ENCODE data around the gene DTWD1.
"Not testable (repeated sequence)": the region's sequence is repeated elsewhere in the genome, so short reads cannot be mapped to it uniquely, and the experiment has no call there.

DTWD1 gene

DNA sequence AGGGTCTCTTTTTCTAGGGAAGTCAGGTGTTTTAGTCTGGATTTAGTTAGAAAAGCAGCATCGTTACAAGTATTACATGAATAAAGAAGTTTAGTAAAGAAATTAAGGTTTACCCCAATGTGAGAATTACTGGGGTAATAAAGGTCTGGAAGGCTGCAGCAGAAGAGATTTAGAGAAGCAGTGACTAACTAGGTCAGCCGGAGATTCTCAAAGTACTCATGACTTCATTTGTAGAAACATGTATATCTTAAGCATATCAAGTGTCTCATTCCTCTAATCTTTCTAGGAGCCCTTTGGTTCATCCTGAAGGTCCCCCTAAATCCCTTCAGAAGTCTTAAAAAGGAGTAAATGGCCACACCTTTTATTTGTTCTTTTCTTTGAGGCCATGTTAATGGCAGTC, 26.0 kb downstream of the DTWD1 start:
- no peak for FAIRE-seq

DNA sequence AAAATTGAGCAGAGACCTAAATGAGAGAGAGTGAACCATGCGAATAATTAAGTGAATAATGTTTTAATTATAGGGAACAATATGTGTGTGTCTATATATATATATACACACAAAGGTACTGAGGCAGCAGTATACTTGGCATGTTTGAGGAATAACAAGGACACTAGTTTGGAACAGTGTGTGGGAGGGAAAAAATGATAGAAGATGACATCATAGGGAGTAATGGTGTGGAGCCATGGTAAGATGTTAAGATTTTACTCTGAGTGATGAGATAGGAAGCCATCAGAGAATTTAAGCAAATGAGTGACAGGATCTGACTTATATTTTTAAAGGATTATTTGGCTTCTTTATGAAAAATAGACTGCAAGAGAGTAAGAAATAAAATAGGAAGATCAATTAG, 29.1 kb downstream of the DTWD1 start:
- FAIRE-seq = no peak

DNA sequence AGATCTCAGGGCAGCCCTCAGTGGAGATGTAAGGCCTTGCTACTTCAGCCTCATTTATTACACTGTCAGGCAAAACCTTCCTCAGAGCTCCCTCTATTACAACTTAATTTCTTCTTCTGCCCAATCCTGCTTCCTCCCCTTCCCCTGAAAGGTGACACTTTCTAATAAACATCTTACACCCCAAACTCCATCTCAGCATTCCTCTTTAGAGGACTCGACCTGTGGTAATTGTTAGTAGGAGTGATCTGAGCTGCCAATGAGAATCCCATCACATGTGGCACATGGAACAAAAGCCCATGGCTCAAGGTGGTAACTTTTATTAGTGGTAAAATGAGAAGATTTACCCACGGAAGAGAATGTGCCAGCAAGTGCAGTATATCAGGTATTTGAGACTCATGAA, 29.8 kb downstream of the DTWD1 start:
- no peak for FAIRE-seq

GRCh38 chr15:49652922-49653321, 32.1 kb downstream of the DTWD1 start:
- FAIRE-seq = no peak

DNA sequence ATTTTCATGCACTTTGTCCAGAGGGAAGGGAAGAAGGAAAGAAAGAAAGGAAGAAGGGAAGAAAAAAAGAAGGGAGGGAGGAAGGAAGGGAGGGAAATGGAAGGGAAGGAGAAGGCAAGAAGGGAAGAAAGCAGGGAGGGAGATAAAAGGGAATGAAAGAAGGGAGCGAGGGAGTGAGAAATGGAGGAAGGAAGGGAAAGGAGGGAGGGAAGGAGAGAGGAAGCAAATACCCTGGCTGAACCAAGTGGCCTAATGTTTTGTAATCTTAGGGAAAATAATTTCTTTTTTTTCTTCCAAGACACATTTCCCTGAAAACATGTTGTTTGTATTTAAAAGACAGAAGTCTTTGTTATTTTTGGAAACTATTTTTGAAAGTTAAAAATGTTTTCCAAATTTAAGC, 35.9 kb downstream of the DTWD1 start:
- FAIRE-seq = no peak

- FAIRE-seq = no peak
These were observed 43.9 kb downstream of the DTWD1 start for GRCh38 chr15:49664716-49665115.

GRCh38 chr15:49666486-49666885, 45.6 kb downstream of the DTWD1 start:
- FAIRE-seq = not testable (repeated sequence)

GRCh38 chr15:49669288-49669687, 48.4 kb downstream of the DTWD1 start:
- FAIRE-seq = no peak

DNA sequence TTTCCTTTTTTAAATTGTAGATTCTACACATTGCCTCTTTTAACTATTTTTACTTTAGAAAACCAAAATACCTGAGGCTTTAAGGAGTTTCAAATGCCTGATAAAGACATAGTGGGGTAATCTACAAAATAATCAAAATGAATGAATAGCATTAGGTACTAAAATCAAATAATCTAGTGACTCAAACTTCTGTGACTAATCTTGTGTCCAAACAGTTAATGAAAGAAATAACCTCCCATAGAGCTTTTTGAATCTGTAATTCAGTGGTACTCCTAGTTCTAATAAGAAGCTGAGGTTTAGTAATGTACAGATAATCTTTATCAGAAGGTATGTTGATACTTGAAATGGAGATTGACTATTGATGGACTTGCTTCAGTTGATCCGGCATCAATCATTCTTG, 53.0 kb downstream of the DTWD1 start:
- no peak for FAIRE-seq

DNA sequence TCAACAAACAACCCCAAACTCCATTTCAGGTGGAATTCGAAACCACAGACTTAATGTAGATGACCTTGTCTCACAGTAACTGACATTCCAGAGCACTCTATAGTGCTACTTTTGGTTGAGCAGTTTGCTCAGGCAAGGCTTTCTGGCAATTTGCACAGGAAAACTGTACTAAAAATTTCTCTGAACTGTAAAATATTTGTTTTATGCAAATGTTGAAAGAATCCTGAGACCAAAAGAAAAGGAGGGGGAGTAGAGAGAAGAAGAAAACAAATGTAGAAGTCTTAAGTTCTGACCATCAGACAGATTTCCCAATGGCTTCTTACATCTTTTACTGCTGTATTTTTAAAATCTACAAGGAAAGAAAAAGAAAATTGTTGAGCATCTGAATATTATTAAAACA, 53.5 kb downstream of the DTWD1 start:
- no peak for FAIRE-seq

- no peak for FAIRE-seq
These were observed 54.2 kb downstream of the DTWD1 start for GRCh38 chr15:49675041-49675440.

DNA sequence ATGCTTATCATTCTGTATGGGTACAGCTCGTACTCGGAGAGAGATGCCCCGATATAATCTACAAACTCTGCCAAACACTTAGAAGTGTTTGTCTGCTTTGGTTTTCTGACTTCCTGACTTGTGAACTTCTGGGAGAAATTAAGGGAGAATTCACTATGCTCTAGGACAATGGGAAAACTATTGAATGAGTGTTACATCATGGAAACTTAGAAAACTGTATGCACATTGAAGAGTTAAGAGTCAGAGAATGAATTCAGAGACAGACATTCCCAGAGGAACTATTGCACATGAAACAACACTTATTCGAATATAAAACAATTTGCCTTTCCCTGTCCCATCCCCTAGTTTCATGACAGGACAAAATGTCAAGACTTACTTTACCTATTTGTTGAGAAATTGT, 57.8 kb downstream of the DTWD1 start:
- no peak for FAIRE-seq

DNA sequence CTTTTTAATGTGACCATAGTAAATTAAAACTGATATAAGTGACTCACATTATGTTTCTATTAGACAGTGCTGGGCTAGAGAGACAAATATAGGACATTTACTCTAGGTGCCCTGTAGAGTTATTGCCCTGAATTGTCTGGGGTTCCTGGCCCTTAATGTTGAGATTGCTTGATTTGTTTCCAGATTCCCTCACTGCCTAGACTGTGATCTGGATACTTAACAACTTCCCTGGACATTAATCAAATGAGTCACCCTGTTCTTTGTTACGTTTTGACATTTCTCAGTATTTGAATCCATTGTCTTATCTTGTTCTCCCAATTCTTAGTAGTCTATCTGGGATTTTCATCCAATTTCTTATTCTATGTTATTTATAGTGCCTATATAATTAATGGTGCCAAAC, 65.8 kb downstream of the DTWD1 start:
- no peak for FAIRE-seq

DNA sequence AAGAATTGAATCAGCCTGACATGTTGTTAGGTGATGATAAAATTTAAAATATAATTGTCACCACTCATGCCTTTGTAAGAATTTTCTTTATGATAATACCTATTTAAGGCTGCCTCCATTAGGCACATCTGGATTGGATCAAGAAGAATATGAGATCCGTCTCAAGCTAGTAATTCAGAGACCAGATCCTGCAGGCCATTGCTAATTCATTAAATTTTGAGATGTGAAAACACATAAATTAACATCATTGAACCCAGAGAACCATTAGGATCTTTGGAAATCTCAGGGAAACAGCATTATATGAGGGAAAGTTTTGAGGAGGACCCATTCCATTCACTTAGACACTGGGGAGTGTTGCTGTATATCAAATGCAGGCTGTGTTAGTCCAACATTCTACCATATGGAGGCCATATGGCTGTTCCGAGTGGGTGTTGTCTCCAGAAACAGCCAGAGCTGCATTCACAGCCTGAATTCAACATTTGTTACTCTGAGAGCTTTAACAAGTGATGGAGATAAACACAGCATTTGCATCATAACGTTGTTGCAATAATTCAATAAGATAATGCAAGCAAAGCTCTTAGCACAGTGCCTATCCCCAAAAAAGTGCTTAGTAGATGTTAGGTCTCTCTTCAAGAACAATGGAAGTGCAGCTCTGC, 67.4 kb downstream of the DTWD1 start:
- FAIRE-seq = no peak

DNA sequence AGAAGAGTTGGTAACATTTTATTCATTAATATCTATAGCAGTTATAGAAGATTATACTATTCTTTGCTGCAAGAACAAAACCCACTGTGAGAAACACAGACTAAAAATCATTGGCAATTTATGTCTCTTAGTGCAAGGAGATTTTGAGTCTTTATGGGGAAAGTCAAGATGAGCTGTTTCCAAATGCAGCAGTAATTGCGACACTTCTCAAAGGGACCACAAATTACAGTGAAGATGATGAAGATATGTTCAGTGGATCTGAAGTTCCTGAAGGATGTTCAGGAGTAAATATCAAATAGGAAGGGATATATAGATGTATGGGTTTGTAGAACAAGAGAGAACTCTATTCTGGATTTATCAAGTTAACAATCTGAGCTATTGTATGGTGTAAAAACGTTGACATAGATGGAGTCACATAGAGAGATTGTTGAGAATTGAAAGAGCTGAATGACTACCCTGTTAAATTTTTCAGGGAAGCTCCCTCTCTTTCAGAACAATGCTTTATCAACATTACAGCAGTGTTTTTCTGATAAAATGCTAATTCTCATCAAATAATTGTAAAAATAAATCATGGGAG, 71.8 kb downstream of the DTWD1 start:
- no peak for FAIRE-seq

DNA sequence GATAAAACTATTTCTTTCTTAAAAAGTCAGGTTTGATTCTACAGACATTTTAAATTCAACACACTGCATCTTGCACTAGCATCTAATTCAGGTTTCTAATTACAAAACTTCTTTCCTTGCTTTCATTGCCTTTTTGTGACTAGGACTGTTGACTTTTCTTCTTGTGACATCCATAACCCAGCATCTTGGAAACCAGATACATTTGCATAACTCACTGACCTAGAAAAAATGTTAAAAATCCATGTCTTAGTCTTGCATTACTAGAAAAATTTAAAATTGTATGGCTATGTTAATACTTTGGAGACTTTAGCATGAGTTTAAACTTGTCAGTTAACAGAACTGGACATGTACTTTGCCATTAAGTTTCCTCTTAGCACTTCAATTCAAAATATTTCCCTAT, 72.7 kb downstream of the DTWD1 start:
- no peak for FAIRE-seq

- FAIRE-seq = no peak
These were observed 75.6 kb downstream of the DTWD1 start for GRCh38 chr15:49696433-49696832.

DNA sequence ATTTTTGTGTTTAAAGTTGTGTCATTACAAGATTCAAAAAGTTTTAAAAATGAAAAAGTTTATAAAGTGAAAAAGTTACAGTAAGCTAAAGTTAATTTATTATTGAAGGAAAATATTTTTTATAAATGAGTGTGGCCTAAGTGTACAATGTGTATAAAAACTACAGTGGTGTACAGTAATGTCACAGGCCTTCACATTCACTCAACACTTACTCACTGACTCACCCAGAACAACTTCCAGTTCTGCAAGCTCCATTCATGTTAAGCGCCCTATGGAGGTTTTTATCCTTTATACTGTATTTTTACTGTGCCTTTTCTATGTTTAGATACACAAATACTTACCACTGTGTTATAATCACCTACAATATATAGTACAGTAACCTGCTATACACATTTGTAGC, 76.3 kb downstream of the DTWD1 start:
- peak; percentile 56 for FAIRE-seq

GRCh38 chr15:49702982-49703381, 82.1 kb downstream of the DTWD1 start:
- FAIRE-seq = not testable (repeated sequence)

Measured in A204.1 (cell line).